Activated gamma-delta T cell treated with Interleukin-2 at 50 U/mL for 16 hours (primary cell): ENCODE measurements around the gene TRNT1.
A peak's percentile ranks its signal among the peaks of the same experiment; 100 is the strongest.

Experiments
- DNase-seq: peaks from one replicate; pipeline ENCODE4 v3.0.0-alpha.2; 2020

TRNT1 gene

DNA sequence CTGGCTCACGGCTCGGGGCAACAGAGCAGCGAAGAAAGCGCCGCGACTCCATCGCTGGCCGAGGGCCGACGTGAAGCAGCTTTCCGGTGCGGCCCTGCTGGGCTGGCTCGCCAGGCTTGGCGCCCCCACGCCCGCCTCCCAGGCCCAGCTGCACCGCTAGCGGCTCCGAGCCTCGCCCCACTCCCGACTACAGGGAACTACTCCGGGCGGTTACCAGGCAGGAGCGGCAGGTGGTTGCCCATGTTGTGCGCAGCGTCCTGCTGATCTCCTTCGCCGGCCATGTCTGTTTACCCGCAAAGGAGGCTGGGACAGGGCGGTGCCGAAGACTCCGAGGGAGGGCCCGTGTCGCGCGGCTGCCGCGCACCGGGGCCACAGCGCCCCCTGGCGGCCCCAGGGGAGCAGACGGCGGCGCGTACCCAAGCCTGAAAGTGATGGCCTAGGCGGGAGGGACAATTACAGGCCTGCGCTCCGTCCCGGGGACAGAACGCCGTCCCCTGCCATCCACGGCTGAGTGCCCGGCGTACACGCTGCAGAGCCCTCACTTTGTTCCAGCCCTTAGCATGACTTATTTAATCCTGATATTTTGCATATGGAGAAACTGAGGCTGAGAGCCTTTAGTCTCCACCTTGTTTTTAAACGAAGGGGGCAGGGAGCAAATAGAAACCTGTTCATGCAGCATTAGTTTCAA lies 52.8 kb downstream of the TRNT1 start, which contains the start of gene CRBN:
CRBN (minus strand) TSS at position 285 of the 688 bp plus-strand sequence; CDS start at position 281, 4 bp downstream.
- peak; percentile 86 for DNase-seq

GRCh38 chr3:3180456-3180855 lies 53.7 kb downstream of the TRNT1 start:
- DNase-seq: no peak

DNA sequence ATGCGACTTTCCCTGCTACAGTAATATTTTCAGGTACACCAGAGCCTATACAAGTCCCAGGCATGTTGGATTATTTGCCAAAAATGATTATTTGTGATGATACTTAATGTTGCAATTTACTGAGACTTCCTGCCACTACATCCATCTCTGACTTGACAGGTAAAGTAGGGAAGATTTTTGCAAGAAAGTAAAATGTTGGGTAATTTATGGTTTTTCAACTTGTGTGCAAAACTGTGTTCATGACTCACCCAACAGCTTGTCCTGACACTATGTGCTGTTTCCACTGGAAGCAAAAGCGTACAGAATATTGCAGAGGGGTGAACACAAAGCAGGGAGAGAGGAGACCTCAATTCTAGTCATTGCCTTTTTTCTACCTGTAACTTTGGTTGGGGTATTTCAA lies 58.1 kb downstream of the TRNT1 start:
- DNase-seq: no peak

DNA sequence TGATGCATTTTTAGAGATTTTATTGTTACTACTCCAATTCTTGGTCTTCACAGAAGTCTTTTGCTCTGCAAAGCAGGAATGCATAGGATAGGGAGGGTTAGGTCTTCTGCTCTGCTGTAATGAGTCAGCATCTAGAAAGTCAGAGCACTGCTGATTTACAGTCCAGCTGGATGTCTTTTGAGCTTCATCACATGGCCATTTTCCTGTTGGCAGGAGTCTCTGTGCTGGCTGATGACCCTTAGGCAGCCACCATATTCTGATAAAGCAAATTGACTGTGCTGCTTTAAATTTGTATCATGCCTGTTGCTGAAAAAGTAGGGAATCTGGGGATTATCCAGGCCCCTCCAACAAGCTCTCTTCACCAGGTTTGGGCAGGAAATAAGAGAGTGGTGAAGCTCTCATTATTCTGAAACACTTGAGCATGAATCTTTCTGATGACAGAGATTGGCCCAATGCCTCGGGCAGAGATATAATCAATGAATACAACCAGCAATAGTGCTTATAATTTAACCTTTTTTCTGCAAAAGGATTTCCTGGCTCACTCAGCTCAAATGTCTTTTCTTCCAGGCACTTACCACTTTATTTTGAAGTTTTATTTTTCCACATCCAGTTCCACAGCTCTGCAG lies 62.5 kb downstream of the TRNT1 start:
- no peak for DNase-seq

GRCh38 chr3:3189961-3190360 lies 63.2 kb downstream of the TRNT1 start:
- no peak for DNase-seq

GRCh38 chr3:3191675-3192285 lies 65.0 kb downstream of the TRNT1 start:
- no peak for DNase-seq

DNA sequence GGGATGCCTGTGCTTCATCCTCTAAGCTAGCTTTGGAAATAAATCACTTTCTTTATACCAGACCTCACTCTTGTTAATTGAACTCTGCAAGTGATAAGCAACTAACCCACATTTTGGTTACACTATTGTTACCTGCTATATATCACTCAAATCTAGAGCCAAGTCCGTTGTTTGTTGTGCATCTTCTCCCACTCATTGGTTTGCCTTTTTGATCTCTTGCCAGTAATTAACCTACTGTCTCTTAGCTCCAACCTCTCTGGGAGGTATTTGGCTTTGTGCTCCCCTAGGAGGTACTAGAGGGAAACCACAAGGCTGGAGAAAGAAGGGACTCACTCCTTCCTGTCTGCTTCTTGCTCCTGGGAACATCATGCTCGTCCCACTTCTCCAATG lies 65.5 kb downstream of the TRNT1 start:
- DNase-seq: no peak

DNA sequence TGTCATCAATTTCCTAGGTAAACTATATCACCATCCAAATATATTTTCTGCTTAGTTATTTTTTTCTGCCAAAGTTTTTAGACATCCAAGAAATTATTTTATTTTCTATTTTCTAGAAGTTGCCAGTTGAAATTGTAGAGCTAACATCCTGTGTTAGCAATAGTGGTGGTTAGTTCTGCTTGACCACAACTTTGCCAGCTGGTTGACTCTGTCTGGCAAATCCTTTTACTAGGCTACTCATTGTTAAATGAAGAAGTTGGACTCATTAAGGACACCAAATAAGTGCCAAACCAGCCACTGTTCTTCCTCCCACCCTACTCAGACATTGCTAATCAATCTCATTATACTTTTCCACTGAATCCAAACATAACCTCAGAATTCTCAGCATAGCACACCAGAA lies 68.1 kb downstream of the TRNT1 start:
- DNase-seq: no peak

GRCh38 chr3:3196148-3196861 lies 69.6 kb downstream of the TRNT1 start:
- DNase-seq: no peak
